ENCODE data around the gene TCF25.
"Not testable (repeated sequence)": the region's sequence is repeated elsewhere in the genome, so short reads cannot be mapped to it uniquely, and the experiment has no call there.

TCF25 gene

GRCh38 chr16:89873972-89874689 is 739 bp downstream of the TCF25 start (continued):
- TF ChIP-seq, protein P1, sequence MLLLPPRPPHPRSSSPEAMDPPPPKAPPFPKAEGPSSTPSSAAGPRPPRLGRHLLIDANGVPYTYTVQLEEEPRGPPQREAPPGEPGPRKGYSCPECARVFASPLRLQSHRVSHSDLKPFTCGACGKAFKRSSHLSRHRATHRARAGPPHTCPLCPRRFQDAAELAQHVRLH (tag by site-specific recombination; IDR thresholded peaks at IDR 0.05), result no peak
- no peak for TF ChIP-seq ZNF704 (tag by site-specific recombination; IDR thresholded peaks at IDR 0.05)
- TF ChIP-seq ZNF610 (tag by site-specific recombination; IDR thresholded peaks at IDR 0.05; ENCODE audit: borderline replicate concordance), result no peak
- TF ChIP-seq ZNF2 (tag by site-specific recombination; IDR thresholded peaks at IDR 0.05), result no peak
- TF ChIP-seq, protein P2, sequence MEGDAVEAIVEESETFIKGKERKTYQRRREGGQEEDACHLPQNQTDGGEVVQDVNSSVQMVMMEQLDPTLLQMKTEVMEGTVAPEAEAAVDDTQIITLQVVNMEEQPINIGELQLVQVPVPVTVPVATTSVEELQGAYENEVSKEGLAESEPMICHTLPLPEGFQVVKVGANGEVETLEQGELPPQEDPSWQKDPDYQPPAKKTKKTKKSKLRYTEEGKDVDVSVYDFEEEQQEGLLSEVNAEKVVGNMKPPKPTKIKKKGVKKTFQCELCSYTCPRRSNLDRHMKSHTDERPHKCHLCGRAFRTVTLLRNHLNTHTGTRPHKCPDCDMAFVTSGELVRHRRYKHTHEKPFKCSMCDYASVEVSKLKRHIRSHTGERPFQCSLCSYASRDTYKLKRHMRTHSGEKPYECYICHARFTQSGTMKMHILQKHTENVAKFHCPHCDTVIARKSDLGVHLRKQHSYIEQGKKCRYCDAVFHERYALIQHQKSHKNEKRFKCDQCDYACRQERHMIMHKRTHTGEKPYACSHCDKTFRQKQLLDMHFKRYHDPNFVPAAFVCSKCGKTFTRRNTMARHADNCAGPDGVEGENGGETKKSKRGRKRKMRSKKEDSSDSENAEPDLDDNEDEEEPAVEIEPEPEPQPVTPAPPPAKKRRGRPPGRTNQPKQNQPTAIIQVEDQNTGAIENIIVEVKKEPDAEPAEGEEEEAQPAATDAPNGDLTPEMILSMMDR (tag by site-specific recombination; IDR thresholded peaks at IDR 0.05), result no peak
- TF ChIP-seq, protein P3, sequence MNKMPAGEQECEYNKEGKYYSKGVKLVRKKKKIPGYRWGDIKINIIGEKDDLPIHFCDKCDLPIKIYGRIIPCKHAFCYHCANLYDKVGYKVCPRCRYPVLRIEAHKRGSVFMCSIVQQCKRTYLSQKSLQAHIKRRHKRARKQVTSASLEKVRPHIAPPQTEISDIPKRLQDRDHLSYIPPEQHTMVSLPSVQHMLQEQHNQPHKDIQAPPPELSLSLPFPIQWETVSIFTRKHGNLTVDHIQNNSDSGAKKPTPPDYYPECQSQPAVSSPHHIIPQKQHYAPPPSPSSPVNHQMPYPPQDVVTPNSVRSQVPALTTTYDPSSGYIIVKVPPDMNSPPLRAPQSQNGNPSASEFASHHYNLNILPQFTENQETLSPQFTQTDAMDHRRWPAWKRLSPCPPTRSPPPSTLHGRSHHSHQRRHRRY (tag by site-specific recombination; IDR thresholded peaks at IDR 0.05), result no peak
- peak; percentile 53; the same call in 1 of the 2 replicates for TF ChIP-seq KLF7 (tag by site-specific recombination; IDR thresholded peaks at IDR 0.05; ENCODE audit: borderline replicate concordance)
- no peak for TF ChIP-seq ZBTB7A (tag by site-specific recombination; IDR thresholded peaks at IDR 0.05; ENCODE audit: low read depth)
- no peak for TF ChIP-seq ZNF792 (tag by site-specific recombination; IDR thresholded peaks at IDR 0.05)

DNA sequence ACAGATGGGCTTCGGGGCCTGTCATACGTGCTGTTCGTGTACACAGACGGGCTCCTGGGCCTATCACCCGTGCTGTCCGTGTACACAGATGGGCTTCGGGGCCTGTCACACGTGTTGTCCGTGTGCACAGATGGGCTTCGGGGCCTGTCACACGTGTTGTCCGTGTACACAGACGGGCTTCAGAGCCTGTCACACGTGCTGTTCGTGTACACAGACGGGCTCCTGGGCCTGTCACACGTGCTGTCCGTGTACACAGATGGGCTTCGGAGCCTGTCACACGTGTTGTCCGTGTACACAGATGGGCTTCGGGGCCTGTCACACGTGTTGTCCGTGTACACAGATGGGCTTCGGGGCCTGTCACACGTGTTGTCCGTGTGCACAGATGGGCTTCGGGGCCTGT is 5.7 kb downstream of the TCF25 start:
- H3K4me1 ChIP-seq (ENCODE audit: control insufficient read depth, insufficient read depth, low read length); H3K9me3 ChIP-seq (ENCODE audit: control insufficient read depth, insufficient read depth, low read depth, low read length); H3K4me3 ChIP-seq (ENCODE audit: low read depth, low read length); POLR2A ChIA-PET; H3K27ac ChIP-seq (ENCODE audit: extremely low read depth, low read depth, low read length); CTCF ChIA-PET: not testable (repeated sequence)
- peaks cover 24 to 67% of the 10 kb centered on the region in 2 experiments for H3K36me3 ChIP-seq (ENCODE audit: control insufficient read depth in 2 of 2, insufficient read depth in 1 of 2, low read length in 2 of 2)

DNA sequence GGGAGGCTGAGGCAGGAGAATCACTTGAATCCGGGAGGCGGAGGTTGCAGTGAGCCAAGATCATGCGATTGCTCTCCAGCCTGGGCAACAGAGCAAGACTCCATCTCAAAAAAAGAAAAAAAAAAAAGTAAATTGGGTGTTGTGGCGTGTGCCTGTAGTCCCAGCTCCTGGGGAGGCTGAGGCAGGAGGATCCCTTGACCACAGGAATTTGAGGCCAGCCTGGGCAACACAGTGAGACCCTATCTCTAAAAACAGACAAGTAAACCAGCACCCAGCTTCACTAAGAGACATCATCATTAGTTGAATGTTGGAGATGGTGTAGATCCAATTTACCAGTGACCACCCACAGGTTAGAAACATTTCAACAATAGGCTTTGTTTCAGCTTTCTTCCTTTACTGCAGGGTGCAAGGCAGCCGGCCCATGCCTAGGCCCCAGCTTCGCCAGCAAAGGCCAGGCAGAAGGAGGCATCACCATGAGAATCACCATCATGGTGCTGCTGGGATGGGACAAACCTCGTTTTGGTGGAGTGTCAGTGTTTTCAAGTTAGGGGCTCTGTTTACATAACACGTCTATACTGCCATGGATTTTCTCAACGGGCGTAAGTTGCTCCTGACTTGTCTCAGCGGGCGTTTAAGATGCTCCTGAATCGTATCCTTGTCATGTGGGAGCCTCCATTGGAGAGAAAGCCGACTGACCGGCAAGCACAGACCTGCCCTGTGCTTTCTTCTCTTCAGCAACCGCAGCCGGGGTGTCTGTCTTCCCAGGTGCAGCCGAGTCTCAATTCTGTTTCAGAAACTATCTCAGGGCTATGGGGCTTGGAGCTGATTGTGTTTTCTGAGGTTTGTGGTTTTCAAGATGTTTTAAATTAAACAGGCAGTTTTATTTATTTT is 7.3 kb downstream of the TCF25 start:
- H3K4me1 ChIP-seq (ENCODE audit: control insufficient read depth, insufficient read depth, low read length), result no peaks in the 10 kb centered on the region
- TF ChIP-seq ZNF544 (tag by site-specific recombination; IDR thresholded peaks at IDR 0.05) (no peak), ZNF169 (tag by site-specific recombination; IDR thresholded peaks at IDR 0.05) (no peak), ZNF121 (tag by site-specific recombination; IDR thresholded peaks at IDR 0.05) (peak; percentile 95)
- ChIA-PET POLR2A (no interaction called here), CTCF (interaction anchor here (0.6 to 1.7 kb wide), 2 partner anchors 30 to 69 kb away, joined by 3 to 5 read pairs; no protein-coding TSS in a partner anchor)
- peaks cover 25 to 75% of the 10 kb centered on the region in 2 experiments for H3K36me3 ChIP-seq (ENCODE audit: control insufficient read depth in 2 of 2, insufficient read depth in 1 of 2, low read length in 2 of 2)
- H3K4me3 ChIP-seq (ENCODE audit: low read depth, low read length), result no peak overlapping the region
- no peak overlapping the region for H3K27ac ChIP-seq (ENCODE audit: extremely low read depth, low read depth, low read length)
- no peaks in the 10 kb centered on the region for H3K9me3 ChIP-seq (ENCODE audit: control insufficient read depth, insufficient read depth, low read depth, low read length)

- POLR2A ChIA-PET, result no interaction called here
- no peaks in the 10 kb centered on the region for H3K4me1 ChIP-seq (ENCODE audit: control insufficient read depth, insufficient read depth, low read length)
- peaks cover 27 to 74% of the 10 kb centered on the region in 2 experiments; a peak in 2 of 3 replicates for H3K36me3 ChIP-seq (ENCODE audit: control insufficient read depth in 2 of 2, insufficient read depth in 1 of 2, low read length in 2 of 2)
- no peaks in the 10 kb centered on the region for H3K9me3 ChIP-seq (ENCODE audit: control insufficient read depth, insufficient read depth, low read depth, low read length)
- H3K4me3 ChIP-seq (ENCODE audit: low read depth, low read length), result no peak overlapping the region
- CTCF ChIA-PET, result interaction anchor here (0.6 to 1.7 kb wide), 2 partner anchors 29 to 126 kb away, joined by 3 to 5 read pairs; no protein-coding TSS in a partner anchor
- no peak overlapping the region for H3K27ac ChIP-seq (ENCODE audit: extremely low read depth, low read depth, low read length)
- TF ChIP-seq FEZF1 (tag by site-specific recombination; IDR thresholded peaks at IDR 0.05), result no peak
- TF ChIP-seq ZBTB1 (tag by site-specific recombination; IDR thresholded peaks at IDR 0.05), result no peak
These were observed 8.0 kb downstream of the TCF25 start for GRCh38 chr16:89881368-89881730.

Measured in HEK293 (cell line).